HS-5 (cell line): ENCODE results near the gene GALNT2.

ENCODE experiments used
- DNase-seq: peaks from one replicate; pipeline ENCODE4 v3.0.0-alpha.2; 2012; ENCODE audit warnings: low read depth

GALNT2 gene

GRCh38 chr1:230130172-230130944 is 63.3 kb downstream of the GALNT2 start:
- no peak for DNase-seq

DNA sequence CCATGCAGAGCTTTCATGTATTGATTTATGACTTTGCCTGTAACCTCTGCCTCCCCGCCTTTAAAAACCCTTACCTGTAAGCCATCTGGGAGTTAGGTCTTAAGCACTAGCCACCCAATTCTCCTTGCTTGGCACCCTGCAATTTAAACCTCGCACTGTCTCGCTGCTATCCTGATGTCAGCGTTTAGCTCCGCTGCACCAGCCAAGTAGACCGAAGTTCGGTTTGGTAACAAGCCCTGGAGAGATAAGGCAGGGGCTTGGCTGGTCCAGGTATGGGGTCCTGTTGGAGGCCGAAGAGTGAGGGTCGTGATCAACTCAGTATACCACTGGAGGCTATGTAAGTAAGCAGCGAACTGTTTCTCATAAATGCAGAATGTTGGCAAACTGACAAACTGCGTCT is 64.4 kb downstream of the GALNT2 start:
- DNase-seq = no peak

- no peak for DNase-seq
Observed at GRCh38 chr1:230132758-230133157, 65.7 kb downstream of the GALNT2 start.

DNA sequence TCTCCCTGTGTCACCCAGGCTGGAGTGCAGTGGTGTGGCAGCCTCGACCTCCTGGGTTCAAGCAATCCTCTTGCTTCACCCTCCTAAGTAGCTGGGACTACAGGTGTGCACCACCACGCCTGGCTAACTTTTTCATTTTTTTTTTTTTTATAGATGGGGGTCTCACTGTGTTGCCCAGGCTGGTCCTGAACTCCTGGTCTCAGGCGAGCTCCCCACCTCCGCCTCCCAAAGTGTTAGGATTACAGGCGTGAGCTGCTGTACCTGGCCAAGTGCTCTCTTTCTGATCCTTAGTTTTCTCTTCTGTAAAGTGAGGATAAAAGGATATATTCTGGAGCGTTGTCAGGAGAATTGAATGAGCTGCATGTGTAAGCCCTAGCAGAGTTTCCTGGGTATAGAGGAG is 68.7 kb downstream of the GALNT2 start:
- DNase-seq = no peak

DNA sequence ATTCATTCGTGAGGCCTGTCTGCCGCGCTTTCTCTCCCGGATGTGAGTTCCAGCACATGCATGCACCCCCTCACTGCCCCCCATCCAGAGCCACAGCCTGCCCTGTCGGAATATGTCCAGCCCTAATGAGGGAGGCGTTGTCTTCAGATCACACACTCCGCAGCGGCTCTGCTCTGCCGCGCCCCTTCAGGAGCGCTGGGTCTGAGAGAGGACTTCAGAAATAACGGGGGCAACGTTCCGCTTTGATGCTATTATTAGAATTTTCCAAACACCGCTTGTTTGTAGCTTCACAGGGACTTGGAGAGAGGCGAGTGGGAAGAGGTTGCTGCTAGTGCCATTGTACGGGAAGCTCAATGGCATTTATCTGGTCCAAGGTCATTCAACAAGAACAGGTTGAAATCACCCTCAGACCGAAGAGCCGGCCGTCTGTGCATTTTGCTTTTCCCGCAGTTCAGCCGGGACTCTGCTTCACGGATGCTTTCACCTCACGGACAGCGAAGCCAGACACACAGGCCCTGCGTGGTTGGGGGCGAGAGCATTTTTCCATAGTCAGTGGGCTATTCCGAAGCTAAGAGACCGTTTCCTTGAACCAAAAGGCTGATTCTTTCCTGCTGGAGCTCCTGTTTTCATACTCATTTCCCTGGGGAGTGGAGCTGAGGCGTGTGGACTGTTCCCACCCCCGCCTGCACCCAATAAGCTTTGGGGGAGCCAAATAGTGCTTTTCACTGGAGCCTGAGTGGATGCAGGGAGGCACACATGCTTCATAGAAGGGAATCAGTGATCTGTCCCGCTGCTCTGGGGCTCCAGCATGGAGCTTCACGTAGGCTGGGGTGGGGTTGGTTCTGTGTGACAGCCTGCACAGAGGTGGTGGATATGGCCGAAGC is 69.7 kb downstream of the GALNT2 start:
- DNase-seq = no peak

DNA sequence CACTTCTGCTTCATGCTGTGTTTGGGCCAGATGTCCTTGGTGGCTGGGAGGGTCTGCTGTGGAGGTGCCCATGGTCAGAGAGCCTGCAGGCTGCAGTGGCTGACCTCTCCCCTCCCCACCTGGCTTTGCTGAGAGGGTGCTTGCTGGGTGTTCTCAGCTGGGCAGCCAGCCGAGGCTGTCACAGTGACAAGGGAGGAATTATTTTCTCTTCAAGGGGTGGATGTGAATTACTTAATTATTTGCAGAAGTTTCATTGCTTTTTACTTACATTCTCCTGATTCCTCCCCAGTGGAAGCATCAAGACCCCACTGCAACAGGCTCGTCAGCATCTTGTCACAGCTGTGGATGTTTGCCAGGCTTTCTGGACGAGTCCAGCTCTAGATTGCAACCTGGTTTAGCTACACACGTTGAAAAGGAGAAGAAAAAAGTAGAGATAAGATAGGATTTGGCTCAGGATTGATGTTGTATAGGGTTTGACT is 70.3 kb downstream of the GALNT2 start:
- DNase-seq = no peak

DNA sequence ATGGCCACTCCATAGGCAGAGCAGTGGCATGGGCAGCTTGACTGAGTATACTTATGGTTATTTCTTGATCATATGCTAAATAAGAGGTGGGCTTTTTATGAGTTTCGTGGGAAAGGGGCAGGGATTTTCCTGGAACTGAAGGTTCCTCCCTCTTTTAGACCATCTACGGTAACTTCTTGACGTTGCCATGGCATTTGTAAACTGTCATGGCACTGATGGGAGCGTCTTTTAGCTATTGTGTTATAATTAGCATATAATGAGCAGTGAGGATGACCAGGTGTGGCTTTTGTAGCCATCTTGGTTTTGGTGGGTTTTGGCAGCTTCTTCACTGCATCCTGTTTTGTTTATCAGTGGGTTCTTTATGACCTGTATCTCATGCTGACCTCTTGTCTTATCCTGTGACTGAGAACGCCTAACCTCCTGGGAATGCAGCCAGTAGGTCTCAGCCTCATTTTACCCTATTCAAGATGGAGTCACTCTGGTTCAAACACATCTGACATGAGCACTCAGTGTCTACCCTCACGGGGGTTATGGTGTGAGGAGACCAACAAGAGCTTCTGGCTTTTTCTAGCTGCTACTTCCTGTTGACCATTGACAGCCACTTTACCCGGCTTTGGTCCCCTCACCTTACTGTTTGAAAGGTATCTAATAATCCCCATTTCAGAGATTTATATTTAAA is 71.7 kb downstream of the GALNT2 start:
- no peak for DNase-seq

- DNase-seq = no peak
Observed at GRCh38 chr1:230139315-230139714, 72.3 kb downstream of the GALNT2 start.

GRCh38 chr1:230139741-230140140 is 72.7 kb downstream of the GALNT2 start:
- DNase-seq = no peak

DNA sequence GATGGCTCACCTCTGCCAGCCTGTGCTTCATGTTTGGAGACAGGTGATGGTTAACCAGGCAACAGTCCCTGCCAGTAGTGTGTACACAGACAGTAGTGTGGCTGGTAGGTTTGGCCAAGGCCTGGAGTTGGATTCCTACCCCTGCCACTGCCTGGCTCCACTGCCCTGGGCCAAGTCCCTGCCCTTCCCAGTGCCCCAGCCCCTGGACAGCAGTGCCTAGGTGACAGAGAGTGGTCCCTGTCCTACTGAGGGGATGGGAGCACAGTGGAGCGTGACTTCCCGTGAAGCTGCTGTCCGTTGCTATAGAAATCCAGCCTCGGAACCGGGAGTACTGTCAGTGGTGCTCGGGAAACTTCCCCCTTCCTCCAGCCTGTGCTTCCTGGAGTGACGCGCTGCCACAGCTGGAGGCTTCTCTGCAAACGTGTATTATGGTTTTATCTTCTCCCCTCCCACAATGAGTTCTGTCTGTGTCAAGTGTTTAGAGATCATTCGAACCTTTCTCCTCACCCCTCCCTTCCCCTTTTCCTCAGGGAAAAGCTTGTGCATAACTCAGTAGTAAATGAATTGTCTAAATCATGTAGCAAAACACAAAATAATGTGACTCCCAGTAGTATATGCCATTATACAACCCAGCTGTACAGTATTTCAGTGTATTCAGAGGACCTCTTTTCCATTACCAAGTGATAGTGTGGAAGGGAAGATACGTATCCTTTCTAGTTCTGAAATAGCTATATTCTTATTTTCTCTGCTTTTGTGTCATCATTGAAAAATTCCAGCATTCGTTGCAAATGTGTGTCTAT is 73.4 kb downstream of the GALNT2 start:
- no peak for DNase-seq

DNA sequence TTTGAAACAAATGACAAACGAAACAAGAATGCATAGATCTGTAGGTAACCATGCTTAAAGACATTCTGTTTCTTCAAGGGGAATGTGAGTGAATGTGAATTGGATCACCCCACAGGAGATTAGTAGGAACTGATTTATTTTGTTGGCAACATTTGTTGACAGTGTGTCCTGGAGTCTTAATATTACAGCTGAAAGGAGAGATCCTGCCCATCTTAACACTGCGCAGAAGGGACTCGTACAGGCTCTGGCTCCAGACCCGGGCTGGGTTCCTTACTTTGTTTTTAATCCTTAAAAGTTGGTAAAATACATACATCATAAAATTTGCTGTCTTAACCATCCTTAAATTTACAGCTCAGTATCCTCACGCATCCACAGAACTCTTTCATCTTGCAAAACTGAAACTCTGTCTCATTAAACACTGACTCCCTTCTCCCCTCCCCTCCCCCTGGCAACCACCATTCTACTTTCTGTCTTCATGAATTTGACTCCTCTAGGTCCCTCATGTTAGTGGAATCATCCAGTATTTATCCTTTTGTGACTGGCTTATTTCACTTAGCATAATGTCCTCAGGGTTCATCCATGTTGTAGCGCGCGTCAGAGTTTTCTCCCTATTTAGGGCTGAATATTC is 74.1 kb downstream of the GALNT2 start:
- DNase-seq = peak; percentile 73

DNA sequence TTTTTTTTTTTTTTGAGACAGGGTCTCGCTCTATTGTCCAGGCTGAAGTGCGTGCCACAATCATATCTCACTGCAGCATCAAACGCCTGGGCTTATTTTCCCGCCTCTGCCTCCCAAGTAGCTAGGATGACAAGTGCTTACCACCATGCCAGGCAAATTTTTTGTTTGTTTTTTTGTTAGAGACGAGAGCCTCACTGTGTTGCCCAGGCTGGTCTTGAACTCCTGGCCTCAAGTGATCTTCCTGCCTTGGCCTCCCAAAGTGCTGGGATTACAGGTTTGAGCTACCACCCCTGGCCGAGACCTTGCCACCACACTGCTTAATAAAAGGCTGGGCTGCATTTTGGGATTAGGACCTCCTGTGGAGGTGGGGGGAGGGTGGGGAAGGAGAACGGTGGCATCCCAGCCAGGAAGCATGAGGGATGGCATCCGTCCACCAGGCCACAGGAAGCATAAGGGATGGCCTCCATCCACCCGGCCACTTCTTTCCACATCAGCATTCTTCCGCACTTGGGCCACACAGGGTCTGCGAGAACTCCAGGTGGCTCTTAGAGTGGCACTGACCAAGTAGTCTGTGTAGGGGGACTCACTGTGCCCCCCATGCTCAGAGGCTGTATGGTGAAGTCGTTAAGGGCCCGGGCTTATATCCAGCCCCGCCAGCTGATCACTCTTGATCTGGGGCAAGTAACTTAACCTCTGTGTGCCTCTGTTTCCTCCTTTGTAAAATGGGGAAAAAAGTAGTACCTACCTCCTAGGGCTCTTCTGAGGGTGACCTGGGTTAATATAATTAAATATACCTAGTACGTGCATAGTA is 75.0 kb downstream of the GALNT2 start:
- DNase-seq = no peak

DNA sequence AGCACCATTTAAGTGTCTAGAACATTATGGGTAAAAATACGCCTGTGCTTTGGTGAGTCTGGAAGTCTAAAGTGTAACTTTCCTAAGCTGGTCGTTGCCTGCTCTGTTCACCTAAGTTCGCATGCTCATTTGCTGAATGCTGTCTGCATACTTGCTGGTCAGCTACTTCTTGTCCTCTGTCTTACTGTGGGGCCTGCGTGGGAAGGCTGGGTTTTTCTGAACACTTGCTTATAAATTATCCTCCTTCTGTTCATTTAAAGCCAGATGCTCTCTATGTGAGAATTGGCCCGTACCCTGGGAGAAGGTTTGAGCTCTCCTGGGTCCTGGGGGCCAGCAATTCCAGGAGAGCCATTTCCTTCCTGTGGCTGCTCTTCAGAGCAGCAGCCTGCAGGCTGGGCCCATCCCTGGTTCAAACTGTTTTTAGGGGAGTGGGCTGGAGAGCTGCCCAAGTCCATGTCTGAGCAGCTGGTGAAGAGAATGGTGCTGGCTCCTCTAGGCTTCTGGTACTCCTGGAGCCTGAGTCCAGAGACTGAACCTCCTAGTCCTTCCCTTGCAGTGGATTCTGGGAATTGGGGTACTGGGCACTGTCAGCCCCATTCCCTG is 75.7 kb downstream of the GALNT2 start:
- DNase-seq = no peak

DNA sequence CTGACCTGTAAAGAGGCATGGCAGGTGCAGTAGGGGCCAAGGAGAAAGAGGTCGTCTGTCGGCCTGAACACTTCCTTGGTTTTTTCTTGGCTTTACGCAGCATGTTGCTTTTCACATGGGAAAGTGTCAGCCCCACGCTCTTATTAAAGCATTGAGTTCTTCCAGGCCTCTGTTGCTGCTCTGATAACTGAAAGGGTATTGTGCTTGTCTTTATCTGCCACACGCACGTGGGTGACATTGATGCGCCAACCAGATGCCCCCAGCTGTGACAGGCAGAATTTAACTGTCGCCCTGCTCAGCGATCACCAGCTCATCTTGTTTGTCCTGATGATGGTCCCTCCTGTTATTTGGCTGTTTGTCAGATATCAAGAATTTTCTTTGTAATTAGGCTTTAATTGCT is 76.5 kb downstream of the GALNT2 start:
- no peak for DNase-seq

DNA sequence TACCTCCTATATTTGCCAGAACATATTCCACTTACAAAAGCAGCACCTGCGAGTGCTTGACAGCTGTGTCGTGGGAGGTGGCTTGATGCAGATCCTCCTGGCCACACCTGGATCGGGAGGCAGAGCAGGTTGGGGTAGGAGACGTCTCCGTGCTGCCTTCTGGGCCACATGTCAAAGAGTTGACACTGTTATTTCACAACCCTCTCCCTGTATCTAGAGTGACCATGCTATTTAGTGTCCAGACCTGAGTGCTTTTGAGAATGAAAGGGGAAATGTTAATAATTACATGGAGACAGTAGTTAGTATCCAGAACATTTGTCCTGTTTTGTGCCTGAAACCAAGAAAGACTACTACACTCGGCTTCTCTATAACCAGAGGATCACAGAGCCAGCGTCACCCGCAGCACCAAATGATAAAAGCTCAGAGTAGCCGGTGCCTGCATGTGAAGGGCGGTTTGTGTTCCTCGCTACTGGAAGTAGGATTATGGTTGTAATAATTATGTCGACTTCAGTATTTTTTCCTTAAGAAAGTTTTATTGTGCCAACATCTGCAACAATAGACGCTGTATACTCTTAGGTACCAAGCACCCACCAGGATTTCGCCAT is 77.1 kb downstream of the GALNT2 start:
- no peak for DNase-seq

- DNase-seq = no peak
Observed at GRCh38 chr1:230144758-230145504, 77.9 kb downstream of the GALNT2 start.

DNA sequence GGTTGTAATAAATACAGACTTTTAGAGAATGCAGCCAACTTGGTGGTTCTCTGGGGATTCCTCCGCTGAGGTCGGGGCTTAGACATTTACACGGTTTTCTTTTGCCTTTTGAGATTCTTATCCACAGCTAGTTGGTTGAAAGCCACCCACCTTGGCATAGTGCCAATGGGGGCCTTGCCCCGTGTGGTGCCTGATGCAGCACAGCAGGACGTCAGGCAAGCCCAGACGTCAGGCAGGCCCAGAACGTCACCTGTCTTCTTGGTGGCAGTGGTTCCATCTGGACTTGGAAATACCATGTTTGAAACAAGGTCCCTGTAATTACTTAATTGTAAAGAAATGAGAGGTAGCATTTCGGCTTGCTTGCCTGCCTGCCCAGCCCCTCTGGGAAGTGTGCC is 78.5 kb downstream of the GALNT2 start:
- no peak for DNase-seq

- DNase-seq = no peak
Observed at GRCh38 chr1:230145953-230146476, 79.0 kb downstream of the GALNT2 start.

GRCh38 chr1:230146709-230147108 is 79.7 kb downstream of the GALNT2 start:
- DNase-seq = no peak
